Activated CD4-positive, CD25-positive, alpha-beta regulatory T cell (primary cell): Measurements from ENCODE around the gene LPAR2.

Experiments
- DNase-seq, 4 experiments: peaks; one replicate each; lab custom pipeline; 2025; lab: John Stamatoyannopoulos, UW

LPAR2 gene

DNA sequence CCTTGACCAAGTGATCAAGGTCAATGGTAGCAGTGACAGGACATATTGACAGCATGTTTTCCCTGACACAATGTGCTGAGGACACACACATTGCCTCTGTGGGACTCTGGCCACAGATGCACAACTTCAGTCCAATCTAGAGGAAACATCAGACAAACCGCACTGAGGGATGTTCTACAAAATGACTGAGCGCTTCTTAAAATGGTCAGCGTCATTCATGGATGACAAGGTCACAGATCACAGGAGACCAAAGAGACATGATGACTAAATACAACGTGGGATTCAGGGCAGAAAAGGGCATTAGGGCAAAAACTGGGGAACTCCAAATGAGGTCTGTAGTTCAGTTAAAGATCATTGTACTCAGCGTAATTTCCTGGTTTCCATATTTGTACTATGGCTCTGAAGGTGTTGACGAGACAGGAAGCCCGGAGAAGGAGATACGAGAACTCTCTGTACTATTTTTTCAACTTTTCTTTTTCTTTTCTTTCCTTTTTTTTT, 30.2 kb downstream of the LPAR2 start:
- DNase-seq, result peak in 1 of 4 experiments; percentile 23

DNA sequence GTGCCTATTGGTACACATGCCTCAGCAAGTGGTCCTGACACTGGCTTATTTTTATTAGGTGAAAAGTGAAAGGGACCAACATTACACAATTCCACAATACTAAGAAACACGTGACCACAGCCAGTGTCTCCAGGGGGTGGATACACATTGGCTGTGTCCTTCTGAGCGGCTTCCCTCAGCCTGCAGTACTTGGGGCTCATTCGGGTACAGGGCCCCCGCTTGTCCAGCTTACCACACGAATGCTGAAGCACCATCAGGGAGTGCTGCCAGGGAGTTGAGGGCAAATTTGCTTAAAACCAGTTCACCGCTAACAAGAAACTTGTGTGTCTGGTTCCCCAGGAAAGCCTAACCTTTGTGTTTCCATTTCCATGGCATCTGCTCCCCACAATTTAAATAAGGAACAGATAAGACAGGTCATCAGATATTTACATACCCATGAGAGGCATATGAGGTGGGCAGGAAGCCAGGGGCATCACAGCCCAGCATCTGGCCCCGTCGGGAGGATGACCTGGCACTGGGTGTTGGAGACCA, 32.8 kb downstream of the LPAR2 start:
- no peak for DNase-seq

DNA sequence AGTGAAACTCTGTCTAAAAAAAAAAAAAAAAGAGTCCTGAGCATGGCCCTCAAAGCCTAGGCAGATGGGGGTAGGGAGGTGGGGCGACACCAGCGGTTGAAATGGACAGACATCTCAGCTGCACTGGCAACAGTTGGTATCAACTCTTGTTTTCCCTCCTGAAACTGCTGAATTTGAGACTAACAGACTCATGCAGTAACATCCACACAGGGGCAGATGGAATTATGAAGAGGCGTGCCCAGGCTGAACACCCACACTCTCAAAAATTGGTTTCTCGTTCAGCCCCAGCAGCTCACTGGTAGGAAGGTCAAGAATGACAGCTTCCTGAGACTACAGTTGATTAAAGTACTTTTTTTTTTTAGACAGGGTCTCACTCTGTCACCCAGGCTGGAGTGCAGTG, 33.6 kb downstream of the LPAR2 start:
- DNase-seq, result no peak

DNA sequence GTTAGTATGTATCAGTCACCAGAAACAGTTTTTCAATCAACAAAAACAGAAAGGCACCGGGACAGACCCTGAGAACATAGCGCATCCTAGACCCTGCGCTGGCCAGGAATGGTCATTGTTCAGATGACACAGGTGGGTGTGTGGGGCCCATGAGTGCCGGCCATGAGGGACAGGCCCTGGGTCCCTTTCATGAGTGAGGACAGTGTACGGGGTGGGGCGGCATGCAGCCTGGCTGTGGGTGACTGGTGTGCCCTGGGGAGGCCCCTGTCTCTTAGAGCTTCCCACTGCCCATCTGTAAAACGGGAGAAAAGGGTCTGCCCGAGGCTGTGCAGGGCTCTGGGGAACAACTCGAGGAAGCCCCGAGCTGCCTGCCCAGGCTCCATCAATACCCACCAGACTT, 35.3 kb downstream of the LPAR2 start:
- DNase-seq, result no peak

DNA sequence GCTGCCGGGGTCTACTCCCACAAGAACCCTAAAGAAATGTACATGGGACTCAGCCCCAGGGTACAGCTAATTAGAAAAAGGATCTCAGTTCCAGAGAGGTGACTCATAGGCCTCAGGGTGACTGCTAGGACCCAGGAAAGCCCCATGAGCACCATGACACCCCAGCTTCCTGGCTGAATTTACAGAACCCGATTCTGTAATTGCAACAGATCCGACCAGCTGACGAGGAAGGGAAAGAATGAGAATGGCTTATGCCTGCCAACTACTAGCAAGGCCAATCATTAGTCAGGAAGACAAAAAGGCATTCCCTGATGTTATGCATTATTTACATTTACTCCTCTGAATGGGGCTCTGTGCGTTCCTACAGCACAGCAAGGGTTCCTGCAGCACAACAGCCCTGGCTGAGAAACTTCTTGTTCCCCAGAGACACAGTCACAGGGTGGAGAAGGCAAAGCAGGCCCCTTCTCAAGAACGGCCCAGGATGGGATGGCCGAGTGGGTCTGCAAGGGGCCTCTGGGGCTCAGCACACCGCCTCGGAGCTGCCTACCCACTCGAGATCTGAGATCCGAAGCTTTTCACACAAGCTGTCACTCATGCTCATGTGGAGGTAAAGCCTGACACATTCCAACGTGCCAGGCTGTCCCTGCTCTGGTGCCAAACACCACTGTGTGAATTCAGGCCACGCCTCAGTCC, 36.7 kb downstream of the LPAR2 start:
- DNase-seq, result peak; percentile 13 to 41 (median 31)

DNA sequence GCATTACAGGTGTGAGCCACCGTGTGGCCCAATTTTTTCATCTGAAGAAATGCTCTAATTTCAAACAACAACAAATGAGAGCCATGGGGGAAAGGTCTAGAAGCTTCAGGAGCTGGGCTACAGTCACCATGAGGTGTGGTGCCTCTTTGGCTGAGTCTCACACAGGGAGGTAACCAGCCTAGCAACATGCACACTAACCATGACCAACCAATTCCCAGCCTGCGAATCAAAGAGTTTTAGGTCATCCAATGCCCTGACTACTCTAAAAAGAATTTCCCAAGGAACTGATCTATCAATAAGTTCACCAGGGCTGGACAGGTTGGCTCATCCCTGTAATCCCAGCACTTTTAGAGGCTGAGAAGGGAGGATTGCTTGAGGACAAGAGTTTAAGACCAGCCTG, 39.5 kb downstream of the LPAR2 start:
- no peak for DNase-seq

DNA sequence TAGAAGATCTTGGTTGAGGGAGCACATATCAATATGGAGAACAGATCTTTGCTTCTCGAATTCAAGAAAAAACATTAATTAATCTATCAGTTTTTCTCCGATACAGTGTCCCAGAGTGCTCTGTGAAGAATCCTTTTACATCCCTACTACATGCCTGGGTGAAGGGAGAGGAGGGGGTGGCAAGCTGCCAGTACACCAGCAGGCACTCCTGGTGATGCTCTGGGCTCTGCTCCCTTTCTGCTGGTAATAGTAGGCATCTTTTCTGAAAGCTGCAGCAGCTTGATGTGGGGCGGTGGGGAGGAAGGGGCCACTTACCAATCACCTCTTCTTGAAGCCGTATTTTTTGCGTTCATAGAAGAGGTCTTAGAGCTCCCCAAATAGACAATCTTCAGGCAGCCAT, 40.2 kb downstream of the LPAR2 start:
- DNase-seq, result no peak

DNA sequence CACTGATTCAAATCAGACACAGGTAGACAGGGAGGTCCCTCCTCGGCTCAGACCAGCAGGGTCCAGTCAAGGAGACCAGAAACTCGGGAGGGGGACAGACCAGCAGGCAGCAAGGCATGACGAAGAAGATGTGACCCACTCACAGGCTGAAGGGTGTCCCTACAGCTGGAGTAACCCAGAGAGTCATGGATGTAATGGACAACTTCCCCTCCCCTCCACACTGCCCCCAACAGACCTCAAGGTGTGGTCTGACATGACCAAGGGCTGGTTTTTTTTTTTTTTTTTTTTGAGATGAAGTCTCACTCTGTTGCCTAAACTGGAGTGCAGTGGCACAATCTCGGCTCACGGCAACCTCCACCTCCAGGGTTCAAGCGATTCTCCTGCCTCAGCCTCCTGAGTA, 43.7 kb downstream of the LPAR2 start:
- no peak for DNase-seq

DNA sequence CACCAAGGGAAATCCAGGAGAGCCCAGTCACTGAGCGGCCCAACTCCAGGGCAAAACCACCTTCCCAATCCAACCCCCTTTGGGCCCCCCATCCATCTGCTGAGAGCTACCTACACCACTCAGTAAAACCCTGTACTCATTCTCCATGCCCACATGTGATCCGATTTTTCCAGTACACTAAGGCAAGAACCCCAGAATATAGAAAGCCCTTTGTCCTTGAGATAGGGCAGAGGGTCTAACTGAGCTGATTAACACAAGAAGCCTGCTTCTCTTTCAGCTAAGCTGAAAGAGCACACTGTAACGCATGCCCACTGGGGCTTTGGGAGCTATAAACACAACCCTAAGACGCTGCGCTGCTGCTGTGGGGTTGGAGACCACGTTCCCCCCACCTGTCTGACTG, 45.5 kb downstream of the LPAR2 start:
- DNase-seq, result no peak

DNA sequence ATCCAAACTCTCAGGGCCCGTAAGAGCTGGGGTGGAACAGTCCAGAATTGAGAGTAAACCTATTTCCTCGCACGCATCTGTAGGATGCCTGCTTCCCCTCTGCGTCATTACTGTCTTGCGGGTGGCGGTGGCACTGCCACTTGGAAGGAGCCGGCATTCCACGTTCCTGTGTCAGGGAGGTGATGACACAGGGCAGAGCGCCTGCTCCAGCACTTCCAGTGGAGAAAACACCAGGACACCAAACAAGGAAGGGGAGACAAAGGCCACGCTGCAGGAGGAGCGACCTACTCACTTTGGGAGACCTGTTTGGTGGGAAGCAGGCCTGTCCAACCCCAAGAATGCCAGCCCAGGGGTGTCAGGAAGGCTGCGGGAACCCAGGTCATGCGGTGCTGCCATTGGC, 46.6 kb downstream of the LPAR2 start:
- DNase-seq, result no peak

DNA sequence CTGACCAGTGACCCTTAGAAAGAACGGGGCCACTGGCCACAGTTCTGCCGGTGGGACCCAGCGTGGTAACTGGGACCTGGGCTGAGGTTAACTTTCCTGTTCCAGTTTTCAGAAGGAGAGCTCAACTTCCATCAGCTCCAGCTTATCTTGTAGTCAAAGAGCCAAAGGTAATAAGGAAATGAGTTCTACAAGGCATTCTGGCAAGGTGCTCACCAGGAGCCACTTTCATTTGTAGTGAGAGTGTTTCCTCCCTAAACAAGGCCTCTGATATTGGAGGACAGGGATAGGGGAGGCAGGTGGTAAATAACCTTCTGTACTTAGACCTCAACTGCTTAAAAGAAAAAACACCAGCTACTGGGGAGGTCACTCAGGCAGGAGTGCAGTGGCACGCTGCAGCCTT, 47.6 kb downstream of the LPAR2 start:
- no peak for DNase-seq

DNA sequence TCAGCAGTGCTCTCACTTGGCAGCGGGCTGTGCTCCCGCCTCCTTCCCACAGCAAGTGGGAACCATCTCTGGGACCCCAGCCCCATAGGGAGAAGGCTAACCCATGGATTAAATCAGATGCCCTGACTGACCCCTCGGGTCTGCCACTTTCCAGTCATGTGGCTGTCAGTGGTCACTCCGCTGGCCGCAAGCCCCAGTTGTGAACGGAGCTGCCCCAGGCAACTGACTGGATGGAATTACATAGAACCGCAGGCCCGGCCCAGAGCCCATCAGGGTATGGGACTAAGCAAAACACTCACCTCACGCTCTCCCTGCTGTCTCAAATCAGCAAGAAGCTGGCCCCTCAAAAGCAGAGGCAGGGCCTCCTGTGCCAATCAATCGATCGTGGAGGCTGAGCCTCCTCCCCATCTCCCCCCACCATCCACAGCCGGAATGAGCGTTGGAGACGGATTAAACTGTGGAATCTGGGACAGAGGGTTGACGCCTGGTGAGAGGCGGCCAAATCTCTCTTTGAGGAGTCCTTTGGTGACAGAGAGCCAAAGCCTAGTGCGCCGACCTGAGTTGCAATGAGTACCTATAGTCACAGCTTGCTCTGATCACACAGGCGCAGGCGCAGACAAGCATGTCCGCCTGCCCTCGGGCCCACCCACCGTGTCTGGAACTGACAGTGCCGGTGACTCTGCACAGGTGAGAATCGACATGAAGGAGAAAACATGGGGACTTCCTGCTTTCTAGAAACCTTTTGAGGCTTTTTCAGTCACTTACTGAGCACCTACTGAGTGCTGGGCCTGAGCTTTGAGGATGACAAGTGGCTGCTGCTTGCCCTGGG, 48.3 kb downstream of the LPAR2 start:
- DNase-seq, result no peak

DNA sequence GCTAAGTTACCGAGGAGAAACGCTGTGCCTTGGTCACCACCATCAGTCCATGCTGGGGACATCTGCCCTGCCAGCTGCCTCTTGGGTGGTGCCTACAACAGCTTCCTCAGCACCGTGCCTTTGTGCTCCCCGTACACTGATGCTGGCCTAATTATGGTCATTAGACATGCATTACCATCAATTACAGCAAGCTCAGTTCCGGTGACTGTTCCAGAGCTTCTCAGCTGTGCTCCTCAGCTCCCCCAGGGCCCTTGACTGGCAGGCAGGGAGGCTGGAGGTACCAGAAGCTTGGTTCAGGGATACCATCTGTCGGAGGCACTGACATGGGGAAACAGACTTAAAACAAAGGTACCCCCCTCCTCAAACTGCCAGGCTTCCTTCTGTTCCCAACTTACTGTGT, 49.8 kb downstream of the LPAR2 start:
- DNase-seq, result no peak

DNA sequence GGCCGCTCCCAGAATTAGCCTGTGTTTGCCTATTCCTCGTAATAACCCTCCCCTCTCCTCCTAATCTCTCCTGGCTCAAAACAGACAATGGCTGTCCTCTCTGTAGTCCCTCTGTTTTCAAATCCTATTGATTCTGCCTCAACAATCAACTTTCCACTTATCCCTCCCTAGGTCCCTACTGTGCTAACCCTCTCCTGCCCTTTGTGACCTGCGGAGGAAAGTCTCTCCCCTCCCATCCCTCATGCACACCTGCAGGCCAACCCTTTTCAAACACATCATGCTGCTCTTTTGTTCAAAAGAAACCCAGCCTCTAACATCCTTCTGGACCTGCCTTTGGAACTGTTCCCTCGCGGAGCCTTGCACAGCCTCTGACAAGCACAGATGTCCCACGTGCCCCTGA, 52.6 kb downstream of the LPAR2 start:
- no peak for DNase-seq
